ENCODE results near the gene TUT1.
A peak's percentile ranks its signal among the peaks of the same experiment; 100 is the strongest.

TUT1 gene

DNA sequence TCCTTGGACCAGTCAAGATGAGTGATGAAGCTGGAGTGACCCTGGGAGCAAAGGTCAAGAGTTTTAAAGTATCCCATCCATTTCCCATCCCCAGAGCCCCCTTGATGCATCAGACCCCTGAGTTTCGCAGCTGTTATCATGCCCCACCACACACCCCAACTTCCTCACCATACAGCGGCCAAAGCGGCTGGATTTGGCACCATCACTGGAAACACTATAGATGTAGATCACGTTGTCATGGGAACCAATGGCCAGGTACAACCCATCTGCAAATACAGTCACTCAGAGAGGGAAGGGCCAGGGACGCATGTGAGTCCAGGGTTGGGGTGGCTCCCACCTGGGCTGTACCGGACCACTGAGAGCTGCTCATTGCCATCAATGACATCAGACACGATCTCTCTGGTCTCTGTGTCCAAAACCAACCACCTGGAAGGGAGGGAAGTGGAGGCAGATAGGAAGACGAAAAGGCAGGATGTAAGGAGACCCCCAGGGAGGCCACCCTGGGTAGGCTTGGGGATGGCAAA, 12.5 kb upstream of the TUT1 start:
- in situ Hi-C loops (cut with HindIII; ENCODE audit: low sequenced_read_pairs), result no loop called here
- no peak overlapping the region for H3K4me3 ChIP-seq (ENCODE audit: low read depth, low read length)
- TF ChIP-seq, protein P1, sequence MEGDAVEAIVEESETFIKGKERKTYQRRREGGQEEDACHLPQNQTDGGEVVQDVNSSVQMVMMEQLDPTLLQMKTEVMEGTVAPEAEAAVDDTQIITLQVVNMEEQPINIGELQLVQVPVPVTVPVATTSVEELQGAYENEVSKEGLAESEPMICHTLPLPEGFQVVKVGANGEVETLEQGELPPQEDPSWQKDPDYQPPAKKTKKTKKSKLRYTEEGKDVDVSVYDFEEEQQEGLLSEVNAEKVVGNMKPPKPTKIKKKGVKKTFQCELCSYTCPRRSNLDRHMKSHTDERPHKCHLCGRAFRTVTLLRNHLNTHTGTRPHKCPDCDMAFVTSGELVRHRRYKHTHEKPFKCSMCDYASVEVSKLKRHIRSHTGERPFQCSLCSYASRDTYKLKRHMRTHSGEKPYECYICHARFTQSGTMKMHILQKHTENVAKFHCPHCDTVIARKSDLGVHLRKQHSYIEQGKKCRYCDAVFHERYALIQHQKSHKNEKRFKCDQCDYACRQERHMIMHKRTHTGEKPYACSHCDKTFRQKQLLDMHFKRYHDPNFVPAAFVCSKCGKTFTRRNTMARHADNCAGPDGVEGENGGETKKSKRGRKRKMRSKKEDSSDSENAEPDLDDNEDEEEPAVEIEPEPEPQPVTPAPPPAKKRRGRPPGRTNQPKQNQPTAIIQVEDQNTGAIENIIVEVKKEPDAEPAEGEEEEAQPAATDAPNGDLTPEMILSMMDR (IDR thresholded peaks at IDR 0.05; ENCODE audit: low read depth, low read length), result no peak
- DNase-seq (ENCODE audit: low read depth, low spot score), result no peak

DNA sequence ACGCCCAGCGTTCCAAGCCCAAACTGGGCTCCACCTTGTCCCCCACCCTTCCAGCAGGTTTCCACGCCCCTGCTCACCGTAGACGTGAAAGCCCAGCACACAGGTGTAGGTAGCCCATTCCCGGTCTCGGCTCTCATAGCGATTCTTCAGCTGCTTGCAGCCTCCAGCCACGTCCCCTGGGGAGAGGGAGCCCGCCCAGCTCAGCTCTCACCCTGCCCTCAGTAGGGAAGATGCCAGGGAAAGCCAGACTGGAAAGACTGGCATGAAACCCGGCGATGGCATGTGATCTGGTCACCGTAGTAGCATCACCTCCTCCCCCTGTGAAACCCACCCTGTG, 11.7 kb upstream of the TUT1 start:
- TF ChIP-seq, protein P1 (IDR thresholded peaks at IDR 0.05; ENCODE audit: low read depth, low read length), result no peak
- DNase-seq (ENCODE audit: low read depth, low spot score), result no peak
- in situ Hi-C loops (cut with HindIII; ENCODE audit: low sequenced_read_pairs), result no loop called here
- peak overlapping the region; percentile 95 for H3K4me3 ChIP-seq (ENCODE audit: low read depth, low read length)

DNA sequence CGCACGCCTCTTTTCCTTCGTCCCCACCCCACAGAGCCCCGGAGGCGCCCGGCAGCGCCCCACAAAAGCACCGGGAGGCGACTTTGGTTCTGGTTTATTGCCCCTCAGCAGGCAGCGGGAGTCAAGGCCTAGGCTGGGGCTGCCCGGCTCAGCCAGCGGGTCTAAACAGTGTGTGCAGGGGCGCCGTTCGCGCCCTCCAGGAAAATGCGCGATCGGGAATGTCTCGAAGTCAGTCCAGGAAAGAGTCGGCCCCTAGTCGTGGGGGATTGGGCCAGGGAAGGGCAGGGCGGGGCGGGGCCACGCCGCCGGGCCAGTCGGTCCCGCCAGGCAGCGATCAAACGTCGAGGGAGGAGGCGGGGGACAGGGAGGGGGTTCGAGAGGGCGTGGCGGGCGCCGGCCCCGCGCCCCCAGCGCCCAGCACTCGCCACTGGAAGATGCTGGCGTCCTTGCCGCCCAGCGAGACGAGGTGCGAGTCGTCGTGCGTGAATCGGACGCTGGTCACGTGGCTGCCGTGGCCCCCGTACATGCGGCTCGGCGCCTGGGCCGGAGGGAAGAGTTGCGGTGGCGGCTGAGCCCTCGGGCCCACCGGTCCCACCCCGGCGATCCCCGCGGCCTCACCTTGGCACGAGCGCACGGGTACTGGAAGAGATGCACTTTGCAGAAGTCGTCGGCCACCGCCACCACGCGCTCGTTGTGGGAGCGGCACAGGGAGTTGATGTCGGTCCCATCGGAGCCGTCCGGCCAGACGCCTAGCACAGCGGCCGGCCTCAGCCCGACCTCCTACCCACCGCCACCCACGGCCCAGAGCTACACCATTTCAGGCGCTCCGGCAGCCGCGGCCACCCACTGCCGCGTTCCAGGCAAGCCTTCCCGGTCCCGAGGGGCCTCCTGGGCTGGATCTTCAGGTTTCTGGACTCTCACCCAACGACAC, 11.1 kb upstream of the TUT1 start:
- DNase-seq (ENCODE audit: low read depth, low spot score), result peak; percentile 71
- TF ChIP-seq, protein P1 (IDR thresholded peaks at IDR 0.05; ENCODE audit: low read depth, low read length), result no peak
- H3K4me3 ChIP-seq (ENCODE audit: low read depth, low read length), result peak overlapping the region; percentile 95
- in situ Hi-C loops (cut with HindIII; ENCODE audit: low sequenced_read_pairs), result no loop called here

DNA sequence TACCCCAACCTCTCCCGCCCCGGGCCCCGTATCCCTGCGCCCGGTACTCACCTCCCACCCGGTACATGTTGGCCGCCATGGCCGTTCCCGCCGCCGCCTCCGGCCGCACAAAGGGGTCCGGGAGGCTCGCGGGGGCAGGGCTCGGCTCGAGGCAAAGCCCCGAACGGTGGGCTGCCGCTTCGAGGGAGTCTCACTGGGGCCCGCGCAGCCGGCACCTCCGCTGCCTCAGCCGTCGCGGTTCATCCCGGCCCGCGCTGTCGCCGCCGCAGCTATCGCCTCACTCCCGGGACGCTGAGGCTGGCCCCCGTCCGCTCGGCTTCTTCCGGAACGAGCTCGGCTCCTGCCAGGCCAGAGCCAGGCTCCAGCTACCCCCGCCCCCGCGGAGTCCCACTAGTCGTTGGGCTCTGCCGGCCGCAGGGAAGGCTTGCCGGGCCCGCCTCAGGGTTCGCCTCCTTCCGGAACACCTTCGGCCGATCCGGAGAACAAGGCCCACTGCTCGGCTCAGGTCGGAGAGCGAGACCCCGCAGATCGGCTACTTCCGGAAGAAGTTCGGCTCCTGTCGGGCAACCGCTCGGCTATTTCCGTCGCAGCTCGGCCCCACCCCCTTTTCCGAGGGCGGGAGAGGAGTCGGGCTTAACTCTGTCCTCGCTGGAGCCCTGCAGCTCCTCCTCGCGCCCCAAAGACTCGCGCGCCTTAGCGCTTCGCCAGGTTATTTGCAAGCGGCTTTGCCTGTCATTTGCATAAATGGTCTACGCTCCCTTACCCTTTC, 10.2 kb upstream of the TUT1 start, which contains the start of gene MTA2:
Gene MTA2, minus strand, starts transcription at position 494 of the 769 bp plus-strand sequence. Its CDS starts 415 bp downstream, at position 79.
- peak; percentile 99 for DNase-seq (ENCODE audit: low read depth, low spot score)
- in situ Hi-C loops (cut with HindIII; ENCODE audit: low sequenced_read_pairs), result no loop called here
- H3K4me3 ChIP-seq (ENCODE audit: low read depth, low read length), result peak within 1 kb of the TSS; percentile 95
- TF ChIP-seq, protein P1 (IDR thresholded peaks at IDR 0.05; ENCODE audit: low read depth, low read length), result no peak

DNA sequence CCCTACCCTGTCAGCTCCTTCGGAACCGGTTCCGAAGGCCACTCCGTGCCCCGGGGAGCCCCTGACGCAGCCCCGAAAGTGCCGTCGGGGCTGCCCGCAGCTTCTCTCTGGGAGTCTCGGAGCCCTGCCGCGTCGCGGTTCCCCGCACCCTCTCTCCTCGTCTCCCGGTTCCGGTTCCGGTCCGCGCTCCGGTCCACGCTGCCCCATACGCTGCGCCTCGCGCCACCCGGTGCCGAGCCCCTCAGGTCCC, 9.7 kb upstream of the TUT1 start:
- TF ChIP-seq, protein P1 (IDR thresholded peaks at IDR 0.05; ENCODE audit: low read depth, low read length), result no peak
- no peak for DNase-seq (ENCODE audit: low read depth, low spot score)
- H3K4me3 ChIP-seq (ENCODE audit: low read depth, low read length), result peak overlapping the region; percentile 95
- in situ Hi-C loops (cut with HindIII; ENCODE audit: low sequenced_read_pairs), result no loop called here

DNA sequence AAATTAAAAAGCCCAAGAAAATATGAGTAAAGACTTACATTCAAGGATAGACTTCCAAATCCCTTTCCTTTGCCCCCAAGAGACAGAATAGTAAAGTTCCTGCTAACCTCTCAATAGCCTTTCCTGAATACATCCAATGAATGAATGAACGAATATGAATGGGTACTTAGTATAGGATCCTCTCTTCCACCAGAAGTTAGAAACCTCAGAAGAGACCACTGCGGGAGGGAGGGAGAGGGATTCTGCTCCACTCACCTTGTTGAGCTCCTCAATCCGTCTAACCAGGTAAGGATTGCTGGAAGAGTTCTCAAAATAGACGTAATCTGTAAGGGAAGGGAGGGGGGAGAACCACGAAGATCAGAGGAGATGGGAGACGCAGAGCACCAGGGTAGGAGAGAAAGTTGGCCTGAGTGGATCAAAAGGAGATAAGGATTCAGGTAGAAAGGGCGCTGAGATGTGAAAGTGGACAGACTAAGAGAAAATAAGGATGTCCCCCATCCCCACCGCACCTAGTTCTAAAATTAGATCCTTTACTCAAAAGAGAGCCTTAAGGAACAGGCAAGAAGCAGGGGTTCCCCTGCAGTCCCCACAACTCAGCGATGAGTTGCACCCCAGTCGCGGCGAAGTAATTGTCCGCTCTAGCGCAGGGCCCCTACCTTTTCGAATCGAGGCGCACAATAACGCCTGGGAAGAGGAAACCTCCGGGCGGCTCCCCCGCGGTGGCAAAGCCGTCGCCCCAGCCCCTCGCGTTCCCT, 9.2 kb upstream of the TUT1 start:
- DNase-seq (ENCODE audit: low read depth, low spot score), result no peak
- in situ Hi-C loops (cut with HindIII; ENCODE audit: low sequenced_read_pairs), result no loop called here
- peak overlapping the region; percentile 95 for H3K4me3 ChIP-seq (ENCODE audit: low read depth, low read length)
- TF ChIP-seq, protein P1 (IDR thresholded peaks at IDR 0.05; ENCODE audit: low read depth, low read length), result no peak

Data from astrocyte of the spinal cord (primary cell).